Muscle layer of duodenum (tissue), 2 donors: Measurements from ENCODE around the gene TTC39A.
A peak's percentile ranks its signal among the peaks of the same experiment; 100 is the strongest.
"Not testable (repeated sequence)": the region's sequence is repeated elsewhere in the genome, so short reads cannot be mapped to it uniquely, and the experiment has no call there.

Experiments
- H3K27ac ChIP-seq: one replicate; pipeline ENCODE4 v1.7.0; 2013; ENCODE audit warnings: mild to moderate bottlenecking, low read length
- H3K27me3 ChIP-seq: one replicate; pipeline ENCODE4 v1.7.0; 2013; ENCODE audit warnings: low read depth, mild to moderate bottlenecking, control low read depth, low read length
- H3K36me3 ChIP-seq, 2 donors: one replicate each; pipeline ENCODE4 v1.7.0; 2013; ENCODE audit warnings: low read length in 2 of 2, control low read depth in 1 of 2, mild to moderate bottlenecking in 1 of 2; ENCODE audit not compliant: insufficient read depth in 2 of 2, control insufficient read depth in 1 of 2
- H3K4me1 ChIP-seq, 2 donors: one replicate each; pipeline ENCODE4 v1.7.0; 2013; ENCODE audit warnings: low read length in 2 of 2, mild to moderate bottlenecking in 2 of 2, control low read depth in 1 of 2, moderate library complexity in 1 of 2; ENCODE audit not compliant: insufficient read depth in 2 of 2, control insufficient read depth in 1 of 2
- H3K4me3 ChIP-seq, 2 donors: one replicate each; pipeline ENCODE4 v1.7.0; 2013; ENCODE audit warnings: low read length in 2 of 2, low read depth in 1 of 2, mild to moderate bottlenecking in 1 of 2
- H3K9me3 ChIP-seq, 2 donors: one replicate each; pipeline ENCODE4 v1.7.0; 2013; ENCODE audit warnings: low read length in 2 of 2, control low read depth in 1 of 2, mild to moderate bottlenecking in 1 of 2; ENCODE audit not compliant: control insufficient read depth in 1 of 2
- donor health status: healthy.

The TTC39A gene

DNA sequence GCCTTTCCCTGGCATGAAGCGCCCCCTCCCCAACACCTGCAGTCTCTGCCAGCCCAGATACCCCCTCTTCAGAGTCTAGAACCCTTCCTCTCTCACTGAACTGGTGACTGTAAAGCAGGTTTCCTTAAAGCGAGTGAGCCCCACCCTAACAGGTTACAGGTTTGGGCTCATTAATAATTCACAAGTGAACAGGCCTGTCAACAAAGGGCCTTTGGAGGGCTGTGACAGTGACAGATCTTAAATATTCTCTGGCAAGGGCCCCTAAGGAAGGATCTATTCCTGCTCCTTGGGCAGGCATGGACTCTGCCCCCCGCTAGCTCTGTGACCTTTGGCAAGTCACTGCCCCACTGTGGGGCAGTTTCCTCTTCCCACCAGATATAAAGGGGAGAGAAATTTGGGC, 5.6 kb upstream of the TTC39A start:
- H3K36me3 ChIP-seq: no peaks in the 10 kb centered on the region
- H3K27ac ChIP-seq: no peak overlapping the region
- peaks cover 2 to 4% of the 10 kb centered on the region in 2 donors for H3K4me1 ChIP-seq
- H3K27me3 ChIP-seq: no peaks in the 10 kb centered on the region
- H3K9me3 ChIP-seq: no peaks in the 10 kb centered on the region
- no peak overlapping the region for H3K4me3 ChIP-seq

DNA sequence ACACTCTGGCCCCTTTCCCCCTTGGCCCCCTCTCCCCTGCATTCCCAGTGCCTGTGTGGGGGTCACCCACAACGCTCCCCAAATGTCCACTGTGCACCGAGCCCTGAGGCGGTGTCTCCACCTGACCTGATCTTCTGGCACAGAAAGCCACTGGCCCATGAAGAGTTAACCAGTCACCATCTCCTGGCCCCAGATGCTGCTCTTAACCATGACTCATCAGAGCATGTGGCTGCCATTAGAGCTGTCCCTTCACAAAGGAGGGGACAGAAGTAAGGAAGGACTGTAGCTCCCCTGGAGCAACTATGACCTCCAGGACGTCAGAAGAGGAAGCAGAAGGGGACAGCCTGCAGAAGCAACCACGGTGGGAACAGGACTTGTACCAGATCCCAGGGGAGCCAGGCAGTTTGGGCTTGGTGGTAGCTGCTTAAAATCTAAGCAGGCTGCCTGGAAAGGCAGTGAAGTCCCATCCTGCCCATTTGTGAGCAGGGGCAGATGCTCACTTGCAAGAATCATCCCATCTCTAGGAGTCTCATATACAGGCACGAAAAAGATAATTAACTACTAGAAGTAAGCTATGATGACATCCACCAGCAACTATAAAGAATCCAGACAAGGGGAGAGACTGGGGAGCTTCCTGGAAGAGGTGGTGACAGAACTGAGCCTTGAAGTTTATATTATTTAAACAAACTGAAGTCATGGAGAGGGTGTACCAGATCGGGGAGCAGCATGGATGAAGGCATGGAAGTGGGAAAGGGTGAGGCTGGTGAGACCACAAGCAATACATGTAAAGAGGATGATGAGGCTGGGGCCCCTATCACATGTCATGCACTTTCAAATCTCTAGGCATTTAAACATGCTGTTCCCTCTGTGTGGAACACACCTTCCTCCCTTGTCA, 1.1 kb upstream of the TTC39A start:
- H3K4me1 ChIP-seq: peaks cover 5 to 10% of the 10 kb centered on the region in 2 donors
- H3K27me3 ChIP-seq: peaks cover 12% of the 10 kb centered on the region
- H3K27ac ChIP-seq: no peak overlapping the region
- H3K4me3 ChIP-seq: peak overlapping the region in 1 of 2 donors; percentile 62
- H3K36me3 ChIP-seq: no peaks in the 10 kb centered on the region
- H3K9me3 ChIP-seq: no peaks in the 10 kb centered on the region

DNA sequence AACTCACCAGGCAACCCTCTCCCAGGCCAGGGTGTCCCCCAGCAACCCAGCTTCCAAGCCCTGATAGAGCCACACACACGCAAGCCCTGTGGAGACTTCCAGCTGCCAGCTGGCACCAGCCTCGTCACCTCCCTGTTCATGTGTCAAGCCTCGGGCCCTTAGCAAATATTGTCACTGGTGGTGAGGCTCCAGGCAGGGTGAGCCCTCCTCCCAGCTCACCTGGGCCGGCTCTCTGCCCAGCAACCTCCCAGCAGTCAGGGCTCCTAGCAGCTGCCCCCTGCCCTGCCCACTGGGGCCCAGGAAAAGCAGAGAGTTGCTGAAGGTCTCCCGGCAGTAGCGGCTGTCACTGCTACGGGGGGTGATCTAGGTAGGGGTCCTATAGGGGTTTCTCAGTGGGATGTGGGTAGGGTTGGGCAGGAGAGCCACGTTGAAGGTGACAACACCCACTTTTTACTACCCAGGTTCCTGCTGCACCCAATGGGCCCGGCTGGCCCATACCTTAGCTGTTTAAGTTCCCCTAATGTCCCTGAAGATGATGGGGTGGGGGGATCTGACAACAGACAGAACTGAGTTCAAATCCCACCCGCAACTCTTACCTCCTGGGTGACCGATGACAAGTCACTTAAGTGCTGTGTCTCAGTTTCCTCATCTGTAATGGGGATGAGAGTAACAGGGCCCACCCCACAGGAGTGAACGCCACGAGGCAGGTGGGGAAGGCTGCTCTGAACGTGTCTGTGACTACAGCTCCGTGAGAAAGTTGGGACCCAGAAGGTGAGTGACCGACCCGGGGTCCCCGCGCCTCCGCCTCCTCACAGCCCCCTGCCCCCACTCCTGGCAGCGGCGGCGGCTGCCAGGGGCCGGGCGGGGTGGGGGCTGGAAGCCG, 678 bp downstream of the TTC39A start:
- no peaks in the 10 kb centered on the region for H3K36me3 ChIP-seq
- no peaks in the 10 kb centered on the region for H3K9me3 ChIP-seq
- H3K27ac ChIP-seq: peak overlapping the region; percentile 21
- peaks cover 5 to 10% of the 10 kb centered on the region in 2 donors for H3K4me1 ChIP-seq
- H3K27me3 ChIP-seq: peaks cover 12% of the 10 kb centered on the region
- H3K4me3 ChIP-seq: no peak overlapping the region

DNA sequence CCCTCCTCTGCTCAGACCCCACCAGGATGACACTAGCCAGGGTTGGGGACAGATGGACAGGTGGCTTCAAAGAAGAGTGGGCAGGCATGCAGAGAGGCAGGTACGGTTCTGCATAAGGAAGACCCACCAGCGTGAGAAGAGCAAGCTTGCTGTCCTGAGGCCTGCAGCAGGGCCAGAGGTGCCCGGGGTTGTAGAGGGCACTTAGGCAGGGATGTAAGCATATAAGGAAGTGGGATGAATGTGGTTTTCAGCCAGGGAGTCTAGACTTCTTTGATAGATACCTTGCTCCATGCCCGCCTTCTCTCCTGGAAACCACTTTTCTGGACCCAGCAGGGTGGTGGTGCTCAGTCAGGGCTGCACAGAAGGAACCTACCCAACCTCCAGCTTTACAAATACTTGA, 1.4 kb downstream of the TTC39A start:
- no peak overlapping the region for H3K4me3 ChIP-seq
- H3K36me3 ChIP-seq: no peaks in the 10 kb centered on the region
- H3K9me3 ChIP-seq: no peaks in the 10 kb centered on the region
- peaks cover 12% of the 10 kb centered on the region for H3K27me3 ChIP-seq
- peak overlapping the region; percentile 21 for H3K27ac ChIP-seq
- H3K4me1 ChIP-seq: peaks cover 5 to 10% of the 10 kb centered on the region in 2 donors

DNA sequence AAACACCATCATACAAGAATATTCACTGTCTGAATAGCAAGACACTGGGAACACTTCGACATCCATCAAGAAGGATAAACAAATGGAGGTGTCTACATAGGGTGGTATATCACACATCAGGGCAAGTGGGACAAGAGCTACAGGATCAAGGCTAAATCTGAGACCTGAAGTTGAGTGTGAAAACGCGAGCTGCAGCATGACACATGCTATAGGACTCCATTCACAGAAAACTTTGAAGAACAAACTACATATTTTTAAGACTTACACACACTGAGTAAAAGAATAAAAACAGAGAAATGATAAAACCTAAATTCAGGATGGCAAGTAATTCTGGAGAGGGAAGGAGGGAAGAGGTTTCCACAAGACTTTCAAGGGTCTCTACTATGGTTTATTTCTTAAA, 2.1 kb downstream of the TTC39A start:
- peaks cover 12% of the 10 kb centered on the region for H3K27me3 ChIP-seq
- H3K4me3 ChIP-seq: no peak overlapping the region
- H3K4me1 ChIP-seq: peaks cover 5 to 10% of the 10 kb centered on the region in 2 donors
- H3K9me3 ChIP-seq: no peaks in the 10 kb centered on the region
- H3K36me3 ChIP-seq: no peaks in the 10 kb centered on the region
- H3K27ac ChIP-seq: no peak overlapping the region

DNA sequence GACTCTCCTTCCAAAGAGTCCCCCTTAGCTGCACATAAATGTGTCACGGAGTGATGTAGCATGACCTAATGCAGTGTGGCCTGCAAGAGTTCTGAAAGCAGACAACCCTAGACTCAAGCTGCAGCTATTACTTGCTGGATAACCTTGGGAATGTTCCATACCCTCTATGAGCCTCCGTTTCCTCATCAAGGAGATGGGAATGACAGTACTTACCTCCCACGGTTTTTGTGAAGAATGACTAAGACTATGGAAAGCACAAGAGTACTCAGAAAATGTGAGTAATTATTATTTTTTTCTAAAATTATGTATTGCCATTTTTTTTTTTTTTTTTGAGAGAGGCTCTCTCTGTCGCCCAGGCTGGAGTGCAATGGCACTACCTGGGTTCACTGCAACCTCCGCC, 3.0 kb downstream of the TTC39A start:
- no peaks in the 10 kb centered on the region for H3K36me3 ChIP-seq
- H3K4me1 ChIP-seq: peaks cover 5 to 10% of the 10 kb centered on the region in 2 donors
- peaks cover 12% of the 10 kb centered on the region for H3K27me3 ChIP-seq
- H3K4me3 ChIP-seq: no peak overlapping the region
- H3K27ac ChIP-seq: no peak overlapping the region
- H3K9me3 ChIP-seq: no peaks in the 10 kb centered on the region

DNA sequence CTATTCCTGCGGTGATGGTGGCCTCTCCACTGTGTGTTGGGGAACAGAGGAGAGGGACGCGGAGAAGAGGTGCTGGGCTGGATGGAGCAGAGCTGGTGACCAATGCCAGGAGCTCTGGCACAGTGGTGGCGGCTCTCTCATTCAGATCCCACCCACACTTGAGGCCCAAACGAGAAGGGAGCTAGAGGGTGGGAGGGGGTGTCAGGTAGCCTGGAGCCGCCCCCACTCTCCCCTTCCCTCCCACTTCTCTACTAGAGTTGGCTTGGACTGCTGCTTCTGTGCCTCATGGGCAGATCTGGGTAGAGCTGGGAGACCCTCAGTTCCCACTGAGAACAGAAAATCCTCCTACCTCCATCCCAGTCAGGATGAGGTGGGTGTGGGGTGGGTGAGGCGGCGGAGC, 3.5 kb downstream of the TTC39A start:
- Histone ChIP-seq H3K36me3 (no peaks in the 10 kb centered on the region), H3K27me3 (peaks cover 12% of the 10 kb centered on the region), H3K4me1 (peaks cover 5 to 10% of the 10 kb centered on the region in 2 donors), H3K9me3 (no peaks in the 10 kb centered on the region), H3K27ac (no peak overlapping the region), H3K4me3 (no peak overlapping the region)

DNA sequence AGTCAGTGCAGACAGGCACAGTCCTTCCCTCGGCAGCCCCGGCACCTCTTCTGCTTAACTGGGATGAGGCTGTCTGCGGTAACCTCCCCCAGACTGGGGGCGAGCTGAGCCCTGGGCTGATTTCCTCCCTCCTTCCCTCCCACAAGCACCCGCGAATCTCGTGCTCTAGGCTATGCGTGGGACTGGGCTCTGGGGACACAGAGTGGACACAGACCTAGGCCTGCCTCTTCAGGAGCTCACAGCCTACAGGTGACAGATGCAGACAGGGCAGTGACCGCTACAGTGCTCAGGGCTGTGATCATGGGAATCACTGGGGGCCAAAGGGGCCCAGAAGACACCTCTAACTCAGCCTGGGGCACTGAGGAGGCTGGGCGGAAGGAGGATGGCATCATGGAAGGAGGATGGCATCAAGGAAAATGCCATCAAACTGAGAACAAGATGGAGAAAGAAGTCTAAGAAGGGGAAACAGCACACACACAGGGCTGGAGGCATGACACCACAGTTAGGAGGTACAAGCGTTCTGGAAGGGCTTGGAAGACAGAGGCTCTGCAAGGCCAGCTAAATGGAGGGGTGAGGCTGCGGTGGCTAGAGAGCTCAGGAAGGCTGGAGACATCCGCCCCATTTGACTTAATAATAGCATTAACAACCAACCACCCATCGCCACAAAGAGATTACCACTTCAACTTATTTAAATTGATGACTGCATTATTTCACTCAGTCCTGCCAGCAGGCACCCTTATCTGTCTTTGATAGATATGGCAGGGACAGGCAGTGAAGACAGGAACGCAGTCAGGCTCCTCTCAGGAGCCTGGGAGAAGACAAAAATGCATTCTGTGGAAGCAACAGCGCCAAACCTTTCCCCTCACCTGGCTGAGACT, 4.2 kb downstream of the TTC39A start:
- Histone ChIP-seq H3K4me3 (no peak overlapping the region), H3K4me1 (peaks cover 4 to 7% of the 10 kb centered on the region in 2 donors), H3K27ac (no peak overlapping the region), H3K27me3 (peaks cover 12% of the 10 kb centered on the region), H3K36me3 (no peaks in the 10 kb centered on the region), H3K9me3 (no peaks in the 10 kb centered on the region)

DNA sequence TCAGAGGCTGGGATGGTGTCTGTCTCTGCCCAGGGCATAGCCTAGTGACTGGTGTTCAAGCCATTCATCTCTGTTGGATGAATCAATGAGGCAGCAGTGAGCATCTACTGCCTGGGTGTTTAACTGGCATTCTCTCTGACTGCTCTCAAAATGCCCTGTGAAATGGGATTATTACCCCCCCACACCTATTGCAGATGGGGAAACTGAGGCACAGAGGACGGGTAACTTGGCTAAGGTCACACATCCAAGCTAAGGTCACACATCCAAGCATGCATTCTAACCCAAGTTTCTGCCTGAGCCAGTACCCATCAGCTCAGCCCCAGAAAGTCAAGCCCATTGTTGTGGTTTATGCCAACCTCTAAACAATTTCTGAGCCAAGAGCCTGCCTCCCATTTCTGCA, 5.0 kb downstream of the TTC39A start:
- Histone ChIP-seq H3K27ac (no peak overlapping the region), H3K9me3 (no peaks in the 10 kb centered on the region), H3K4me3 (no peak overlapping the region), H3K4me1 (no peaks in the 10 kb centered on the region), H3K36me3 (no peaks in the 10 kb centered on the region), H3K27me3 (peaks cover 8% of the 10 kb centered on the region)

DNA sequence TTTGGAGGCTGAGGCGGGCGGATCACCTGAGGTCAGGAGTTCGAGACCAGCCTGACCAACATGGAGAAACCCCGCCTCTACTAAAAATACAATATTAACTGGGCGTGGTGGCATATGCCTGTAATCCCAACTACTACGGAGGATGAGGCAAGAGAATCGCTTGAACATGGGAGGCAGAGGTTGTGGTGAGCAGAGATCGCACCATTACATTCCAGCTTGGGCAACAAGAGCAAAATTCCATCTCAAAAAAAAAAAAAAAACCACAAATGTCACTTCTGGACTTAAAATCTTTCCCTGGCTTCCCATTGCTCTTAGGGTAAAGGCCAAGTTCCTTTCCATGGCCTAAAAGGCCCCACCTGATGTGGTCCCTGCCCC, 5.4 kb downstream of the TTC39A start:
- not testable (repeated sequence) for H3K9me3 ChIP-seq, H3K4me1 ChIP-seq, H3K27me3 ChIP-seq, H3K4me3 ChIP-seq, H3K36me3 ChIP-seq, H3K27ac ChIP-seq
